ENCODE measurements around the gene OR2J1.

OR2J1 gene

GRCh38 chr6:29079203-29079602, 20.1 kb upstream of the OR2J1 start:
- Histone ChIP-seq H3K9me2 (replicated peaks; ENCODE audit: low read depth, low read length) (no peaks in the 10 kb centered on the region), H3K36me3 (ENCODE audit: insufficient read depth, low read length) (no peaks in the 10 kb centered on the region), H3K4me3 (ENCODE audit: low read length, poor library complexity, severe bottlenecking) (no peak overlapping the region), H4K20me1 (ENCODE audit: insufficient read depth, low read length, poor library complexity, severe bottlenecking) (no peaks in the 10 kb centered on the region), H3K9ac (ENCODE audit: low read depth, low read length, poor library complexity, severe bottlenecking) (no peak overlapping the region), H3K4me1 (ENCODE audit: insufficient read depth, low read length, poor library complexity, severe bottlenecking) (no peaks in the 10 kb centered on the region), H3F3A (ENCODE audit: low read depth) (no peaks in the 10 kb centered on the region), H3K27me3 (ENCODE audit: insufficient read depth, low read length, poor library complexity, severe bottlenecking) (no peaks in the 10 kb centered on the region), H2AFZ (ENCODE audit: low read length) (no peak overlapping the region), H3K9me3 (ENCODE audit: insufficient read depth, low read depth, low read length) (no peaks in the 10 kb centered on the region), H3K4me2 (ENCODE audit: low read depth, low read length, poor library complexity, severe bottlenecking) (no peak overlapping the region), H3K79me2 (ENCODE audit: insufficient read depth, low read length) (no peaks in the 10 kb centered on the region)
- TF ChIP-seq EZH2phosphoT487 (IDR thresholded peaks at IDR 0.05; ENCODE audit: borderline replicate concordance) (no peak), CTCF (conservative IDR thresholded peaks at IDR 0.05; ENCODE audit: low read length) (no peak)

DNA sequence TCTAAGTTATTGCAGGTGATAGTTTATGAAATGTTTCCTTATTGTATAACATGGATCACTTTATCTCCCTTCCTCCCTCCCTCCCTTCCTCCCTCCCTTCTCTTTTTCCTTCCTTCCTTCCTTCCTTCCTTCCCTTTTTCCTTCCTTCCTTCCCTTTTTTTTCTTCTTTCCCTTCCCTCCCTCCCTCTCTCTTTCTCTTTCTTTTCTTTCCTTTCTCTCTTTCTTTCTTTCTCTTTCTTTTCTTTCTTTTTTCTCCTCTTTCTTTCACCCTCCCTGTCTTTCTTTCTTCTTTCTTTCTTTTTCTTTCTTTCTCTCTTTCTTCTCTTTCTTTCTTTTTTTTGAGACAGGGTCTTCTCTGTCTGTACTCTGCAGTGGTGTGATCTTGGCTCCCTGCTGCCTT, 18.0 kb upstream of the OR2J1 start:
- no peaks in the 10 kb centered on the region for H3F3A ChIP-seq (ENCODE audit: low read depth)
- no peaks in the 10 kb centered on the region for H3K27me3 ChIP-seq (ENCODE audit: insufficient read depth, low read length, poor library complexity, severe bottlenecking)
- no peaks in the 10 kb centered on the region for H4K20me1 ChIP-seq (ENCODE audit: insufficient read depth, low read length, poor library complexity, severe bottlenecking)
- no peak overlapping the region for H2AFZ ChIP-seq (ENCODE audit: low read length)
- no peak overlapping the region for H3K4me3 ChIP-seq (ENCODE audit: low read length, poor library complexity, severe bottlenecking)
- H3K36me3 ChIP-seq (ENCODE audit: insufficient read depth, low read length) = no peaks in the 10 kb centered on the region
- no peak for TF ChIP-seq CTCF (conservative IDR thresholded peaks at IDR 0.05; ENCODE audit: low read length)
- TF ChIP-seq EZH2phosphoT487 (IDR thresholded peaks at IDR 0.05; ENCODE audit: borderline replicate concordance) = no peak
- H3K79me2 ChIP-seq (ENCODE audit: insufficient read depth, low read length) = no peaks in the 10 kb centered on the region
- H3K9ac ChIP-seq (ENCODE audit: low read depth, low read length, poor library complexity, severe bottlenecking) = no peak overlapping the region
- no peaks in the 10 kb centered on the region for H3K4me1 ChIP-seq (ENCODE audit: insufficient read depth, low read length, poor library complexity, severe bottlenecking)
- H3K9me2 ChIP-seq (replicated peaks; ENCODE audit: low read depth, low read length) = no peaks in the 10 kb centered on the region
- no peaks in the 10 kb centered on the region for H3K9me3 ChIP-seq (ENCODE audit: insufficient read depth, low read depth, low read length)
- H3K4me2 ChIP-seq (ENCODE audit: low read depth, low read length, poor library complexity, severe bottlenecking) = no peak overlapping the region

DNA sequence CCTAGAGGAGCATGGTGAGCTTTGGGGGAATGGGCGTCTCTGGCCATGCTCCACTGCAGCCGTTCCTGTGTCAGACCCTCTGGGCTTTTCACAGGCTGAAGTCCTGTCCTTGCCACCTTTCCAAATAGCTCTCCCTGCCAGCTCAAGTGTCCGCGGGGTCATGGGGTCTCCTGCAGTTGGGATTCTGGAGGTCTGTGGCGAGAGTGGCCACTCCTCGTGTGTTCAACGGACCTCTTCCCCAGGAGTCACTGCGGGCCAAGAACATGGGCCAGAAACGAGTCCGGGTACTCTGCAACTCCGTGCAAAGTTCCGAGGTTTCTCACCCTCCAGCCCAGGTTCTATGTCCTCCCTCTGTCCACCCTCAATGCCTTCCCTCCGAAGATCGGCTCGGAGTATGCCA, 16.8 kb upstream of the OR2J1 start:
- no peak overlapping the region for H2AFZ ChIP-seq (ENCODE audit: low read length)

More for the DNA sequence above, 16.8 kb upstream of the OR2J1 start:
- no peaks in the 10 kb centered on the region for H3K27me3 ChIP-seq (ENCODE audit: insufficient read depth, low read length, poor library complexity, severe bottlenecking)
- H3K79me2 ChIP-seq (ENCODE audit: insufficient read depth, low read length) = no peaks in the 10 kb centered on the region
- no peak overlapping the region for H3K4me3 ChIP-seq (ENCODE audit: low read length, poor library complexity, severe bottlenecking)
- H3K9me3 ChIP-seq (ENCODE audit: insufficient read depth, low read depth, low read length) = no peaks in the 10 kb centered on the region
- no peaks in the 10 kb centered on the region for H3K36me3 ChIP-seq (ENCODE audit: insufficient read depth, low read length)
- H3F3A ChIP-seq (ENCODE audit: low read depth) = no peaks in the 10 kb centered on the region
- no peak overlapping the region for H3K9ac ChIP-seq (ENCODE audit: low read depth, low read length, poor library complexity, severe bottlenecking)
- H3K4me1 ChIP-seq (ENCODE audit: insufficient read depth, low read length, poor library complexity, severe bottlenecking) = no peaks in the 10 kb centered on the region
- no peak overlapping the region for H3K4me2 ChIP-seq (ENCODE audit: low read depth, low read length, poor library complexity, severe bottlenecking)
- no peaks in the 10 kb centered on the region for H3K9me2 ChIP-seq (replicated peaks; ENCODE audit: low read depth, low read length)
- no peak for TF ChIP-seq EZH2phosphoT487 (IDR thresholded peaks at IDR 0.05; ENCODE audit: borderline replicate concordance)
- TF ChIP-seq CTCF (conservative IDR thresholded peaks at IDR 0.05; ENCODE audit: low read length) = no peak
- no peaks in the 10 kb centered on the region for H4K20me1 ChIP-seq (ENCODE audit: insufficient read depth, low read length, poor library complexity, severe bottlenecking)

All from Loucy (cell line).